Prostate gland (tissue), 2 donors: Measurements from ENCODE around the gene UNC5C. TPM values are rescaled to one million over a fixed set of nuclear protein-coding genes. Genes with fewer than 3 reads are reported as not detected.
A peak's percentile ranks its signal among the peaks of the same experiment; 100 is the strongest.

ENCODE experiments used
- DNase-seq: peaks from one replicate; pipeline ENCODE4 v3.0.0-alpha.2; 2019; ENCODE audit warnings: low spot score
- H3K27ac ChIP-seq, 2 donors: fragments of 200-600 bp; sonication (generic); 2 replicates each; pipeline ENCODE4 v1.5.1; 2017 to 2019
- H3K27me3 ChIP-seq: fragments of 200-600 bp; sonication (generic); replicated peaks from 2 replicates; pipeline ENCODE4 v1.5.1; 2019; ENCODE audit not compliant: insufficient read depth
- H3K36me3 ChIP-seq, 2 donors: fragments of 200-600 bp; sonication (generic); 1 replicate in 1 of 2; 2 replicates in 1 of 2; pipeline versions ENCODE4 v1.5.1 to v1.8.1; 2017 to 2019
- H3K4me1 ChIP-seq: fragments of 200-600 bp; sonication (generic); replicated peaks from 2 replicates; pipeline ENCODE4 v1.5.1; 2019
- H3K4me3 ChIP-seq, 2 donors: fragments of 200-600 bp; sonication (generic); 2 replicates each; pipeline ENCODE4 v1.5.1; 2017 to 2019
- H3K9me3 ChIP-seq: fragments of 200-600 bp; sonication (generic); 2 replicates; pipeline ENCODE4 v1.5.1; 2017
- POLR2A ChIP-seq: fragments of 450-650 bp; IDR thresholded peaks from one replicate; pipeline ENCODE4 v1.6.1; 2016; ENCODE audit warnings: antibody characterized with exemption, mild to moderate bottlenecking
- POLR2AphosphoS5 ChIP-seq: sonication (generic); formaldehyde crosslinking; IDR thresholded peaks from one replicate; pipeline ENCODE4 v1.6.1; 2017; ENCODE audit warnings: antibody characterized with exemption
- WGBS: methylation state at CpG from one replicate; pipeline ENCODE4 v1.1.5; 2018; 5-methylcytosine and 5-hydroxymethylcytosine counted together
- intact Hi-C: fragments of 100-400 bp; cut with DNase I; formaldehyde crosslinking; loops from one replicate; pipeline ENCODE4 v1.14.2; 2022
- total RNA-seq, 2 donors: library from RNA; depleted of rRNA; stranded (reverse); fragments of >200 nt; gene quantifications; one replicate each; pipeline ENCODE4 v1.1.0, GENCODE V29; 2016
- TF ChIP-seq, protein P1 (sequence below), 4 experiments: fragments of 200-600 bp in 2 of 4; fragments of 450-650 bp in 2 of 4; sonication (generic) in 2 of 4; IDR thresholded peaks; 1 replicate in 3 of 4; 2 replicates in 1 of 4; pipeline ENCODE4 v1.5.1; 2016 to 2019; ENCODE audit warnings: antibody characterized with exemption in 4 of 4, mild to moderate bottlenecking in 2 of 4, moderate library complexity in 2 of 4

Gene UNC5C
- total RNA-seq, 2 donors from 2014 or later = 1.8 to 15.5 TPM

DNA sequence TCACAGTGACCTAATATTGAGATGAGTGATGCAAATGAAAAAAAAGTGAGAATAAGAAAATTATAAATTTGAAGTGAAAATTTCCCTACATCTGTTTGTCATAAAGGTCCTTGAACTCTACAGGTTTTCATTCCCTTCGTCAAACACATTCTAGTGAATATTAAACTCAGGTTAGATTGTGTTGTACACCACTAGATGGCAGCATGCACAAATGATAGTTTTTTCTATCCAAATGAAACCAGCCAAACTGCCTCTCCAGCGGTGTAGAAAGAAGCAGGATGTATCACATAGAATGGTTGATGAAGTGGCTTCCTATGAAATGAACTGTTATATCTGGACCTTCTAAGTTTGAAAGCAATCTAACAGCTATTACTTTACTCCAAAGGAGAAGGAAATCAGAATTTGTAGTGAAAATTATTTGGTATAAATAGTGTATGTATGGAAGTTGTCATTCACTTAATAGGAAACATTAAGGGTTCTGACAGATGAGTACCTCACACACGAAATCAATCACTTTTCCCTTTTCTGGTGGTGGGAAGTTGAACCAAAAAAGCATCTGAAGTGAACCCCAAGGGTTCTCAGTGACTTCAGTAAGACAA lies 382.7 kb downstream of the UNC5C start:
- peak; percentile 55 for DNase-seq

DNA sequence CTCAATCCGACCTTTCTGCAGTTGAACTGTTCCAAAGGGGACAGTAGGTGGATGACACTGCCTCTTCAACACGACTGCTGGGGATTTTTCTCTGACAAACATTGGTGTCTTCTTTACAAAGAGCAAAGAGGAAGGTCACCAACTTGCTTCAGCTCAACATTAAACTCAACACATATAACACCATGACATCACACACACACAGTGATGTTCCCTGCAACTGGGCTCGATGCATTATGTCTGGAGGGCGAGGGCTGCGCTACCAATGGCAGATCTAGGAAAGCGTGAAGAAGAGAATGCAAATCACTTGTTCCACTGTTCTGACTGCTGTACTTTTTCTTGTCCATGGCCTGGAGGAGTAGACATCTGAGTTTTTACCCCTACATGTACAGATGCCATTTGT lies 385.9 kb downstream of the UNC5C start:
- Histone ChIP-seq H3K4me3 (no peak overlapping the region), H3K27ac (no peak overlapping the region), H3K36me3 (no peaks in the 10 kb centered on the region), H3K27me3 (no peaks in the 10 kb centered on the region), H3K9me3 (no peaks in the 10 kb centered on the region), H3K4me1 (no peaks in the 10 kb centered on the region)
- TF ChIP-seq POLR2A (no peak), POLR2AphosphoS5 (no peak)
- TF ChIP-seq, protein P1, sequence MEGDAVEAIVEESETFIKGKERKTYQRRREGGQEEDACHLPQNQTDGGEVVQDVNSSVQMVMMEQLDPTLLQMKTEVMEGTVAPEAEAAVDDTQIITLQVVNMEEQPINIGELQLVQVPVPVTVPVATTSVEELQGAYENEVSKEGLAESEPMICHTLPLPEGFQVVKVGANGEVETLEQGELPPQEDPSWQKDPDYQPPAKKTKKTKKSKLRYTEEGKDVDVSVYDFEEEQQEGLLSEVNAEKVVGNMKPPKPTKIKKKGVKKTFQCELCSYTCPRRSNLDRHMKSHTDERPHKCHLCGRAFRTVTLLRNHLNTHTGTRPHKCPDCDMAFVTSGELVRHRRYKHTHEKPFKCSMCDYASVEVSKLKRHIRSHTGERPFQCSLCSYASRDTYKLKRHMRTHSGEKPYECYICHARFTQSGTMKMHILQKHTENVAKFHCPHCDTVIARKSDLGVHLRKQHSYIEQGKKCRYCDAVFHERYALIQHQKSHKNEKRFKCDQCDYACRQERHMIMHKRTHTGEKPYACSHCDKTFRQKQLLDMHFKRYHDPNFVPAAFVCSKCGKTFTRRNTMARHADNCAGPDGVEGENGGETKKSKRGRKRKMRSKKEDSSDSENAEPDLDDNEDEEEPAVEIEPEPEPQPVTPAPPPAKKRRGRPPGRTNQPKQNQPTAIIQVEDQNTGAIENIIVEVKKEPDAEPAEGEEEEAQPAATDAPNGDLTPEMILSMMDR (IDR thresholded peaks at IDR 0.05) = no peak
- 92% methylated on average over 6 of the region's 6 CpGs for WGBS
- intact Hi-C loops = no loop called here
- no peak for DNase-seq

More for the DNA sequence above, 382.7 kb downstream of the UNC5C start:
- H3K36me3 ChIP-seq = no peaks in the 10 kb centered on the region
- no peak overlapping the region for H3K27ac ChIP-seq
- peak; percentile 53 for TF ChIP-seq POLR2AphosphoS5
- TF ChIP-seq, protein P1 (IDR thresholded peaks at IDR 0.05) = peak; percentile 39 to 77 (median 74)
- TF ChIP-seq POLR2A = no peak
- H3K27me3 ChIP-seq = no peaks in the 10 kb centered on the region
- H3K9me3 ChIP-seq = no peaks in the 10 kb centered on the region
- H3K4me3 ChIP-seq = no peak overlapping the region
- no peaks in the 10 kb centered on the region for H3K4me1 ChIP-seq
- WGBS = 30% methylated on average over 3 of the region's 3 CpGs
- intact Hi-C loops = loop anchor here (2.0 kb wide), 1 partner anchor 381 kb away; no protein-coding TSS in a partner anchor

DNA sequence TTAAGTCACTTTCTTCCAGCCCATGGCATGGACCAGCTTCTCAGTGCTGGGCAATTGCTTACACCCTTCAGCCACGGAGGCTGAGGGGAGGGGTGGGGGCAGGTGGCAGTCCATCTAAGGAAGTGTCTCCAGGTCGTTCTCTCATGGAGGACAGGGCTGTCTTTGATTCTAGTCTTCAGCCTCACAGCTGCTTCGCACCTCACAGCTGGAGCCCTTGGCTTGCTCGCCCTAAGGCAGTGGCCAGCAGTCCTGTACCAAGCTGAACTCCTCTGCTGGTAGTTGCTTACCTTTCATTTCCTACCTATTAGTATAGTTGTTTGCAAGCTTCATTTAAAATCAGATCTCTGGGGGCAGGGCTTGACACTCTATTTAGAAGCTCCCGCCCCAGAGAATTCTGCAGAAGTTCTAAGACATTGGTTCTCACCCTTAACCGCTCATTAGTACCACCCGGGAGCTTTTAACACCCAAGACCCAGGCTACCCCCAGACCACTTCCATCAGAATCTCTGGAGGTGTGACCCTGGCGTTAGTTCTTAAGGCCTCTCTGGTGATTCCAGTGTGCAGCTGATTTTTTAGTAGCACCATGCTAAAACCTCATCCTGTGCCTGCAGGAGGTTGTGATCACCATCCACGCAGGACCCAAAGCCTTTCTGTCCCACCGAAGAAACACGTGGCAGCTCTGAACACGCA lies 386.8 kb downstream of the UNC5C start:
- H3K36me3 ChIP-seq = no peaks in the 10 kb centered on the region
- intact Hi-C loops = no loop called here
- no peak for TF ChIP-seq POLR2AphosphoS5
- no peak for TF ChIP-seq POLR2A
- TF ChIP-seq, protein P1 (IDR thresholded peaks at IDR 0.05) = no peak

DNA sequence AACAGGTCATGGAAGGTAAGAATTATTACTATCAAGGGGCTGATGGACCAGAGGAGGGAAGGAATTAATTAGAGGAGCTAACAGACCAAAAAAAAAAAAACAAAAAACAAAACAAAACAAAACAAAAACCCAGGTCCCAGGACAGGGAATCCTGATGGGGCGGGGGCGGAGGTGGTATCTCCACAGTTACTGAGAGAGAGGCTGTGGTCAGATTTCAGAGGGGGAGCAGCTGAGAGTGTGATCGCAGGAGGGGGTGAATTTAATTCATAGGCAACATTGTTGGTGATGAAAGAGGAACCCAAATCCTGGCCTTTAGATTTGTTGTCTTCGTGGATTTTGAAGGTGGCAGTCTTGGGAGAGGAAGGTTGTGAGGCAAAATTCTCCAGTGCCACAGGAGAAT lies 389.4 kb downstream of the UNC5C start:
- intact Hi-C loops = loop anchor here (10.0 kb wide), 1 partner anchor 1995 kb away; no protein-coding TSS in a partner anchor
- DNase-seq = no peak
- H3K9me3 ChIP-seq = no peaks in the 10 kb centered on the region
- no peaks in the 10 kb centered on the region for H3K36me3 ChIP-seq
- H3K27me3 ChIP-seq = no peaks in the 10 kb centered on the region
- no peak overlapping the region for H3K4me3 ChIP-seq
- 92% methylated on average over 4 of the region's 4 CpGs for WGBS
- H3K4me1 ChIP-seq = no peaks in the 10 kb centered on the region
- no peak overlapping the region for H3K27ac ChIP-seq
- TF ChIP-seq, protein P1 (IDR thresholded peaks at IDR 0.05) = no peak
- TF ChIP-seq POLR2AphosphoS5 (no peak), POLR2A (no peak)

More for the DNA sequence above, 386.8 kb downstream of the UNC5C start:
- H3K27me3 ChIP-seq = no peaks in the 10 kb centered on the region
- H3K9me3 ChIP-seq = no peaks in the 10 kb centered on the region
- no peak overlapping the region for H3K27ac ChIP-seq
- DNase-seq = no peak
- 81% methylated on average over 12 of the region's 12 CpGs for WGBS
- no peak overlapping the region for H3K4me3 ChIP-seq
- no peaks in the 10 kb centered on the region for H3K4me1 ChIP-seq
